HG03558 (cell line): ENCODE results near the gene COL23A1.
"Not testable (repeated sequence)": the region's sequence is repeated elsewhere in the genome, so short reads cannot be mapped to it uniquely, and the experiment has no call there.

Experiments
- ATAC-seq: cut with Tn5 transposase; IDR thresholded peaks from one replicate; pipeline ENCODE4 v1.9.1; 2021; ENCODE audit warnings: moderate number of reproducible peaks; ENCODE audit not compliant: unreplicated experiment; ENCODE audit errors: extremely low read depth

The COL23A1 gene

GRCh38 chr5:178486878-178487512 is 103.2 kb downstream of the COL23A1 start:
- ATAC-seq, result not testable (repeated sequence)

- no peak for ATAC-seq
Observed at GRCh38 chr5:178486239-178486641, 104.0 kb downstream of the COL23A1 start.

- no peak for ATAC-seq
Observed at GRCh38 chr5:178483620-178484019, 106.6 kb downstream of the COL23A1 start.

- ATAC-seq, result no peak
Observed at GRCh38 chr5:178479261-178479660, 110.9 kb downstream of the COL23A1 start.

GRCh38 chr5:178478370-178478769 is 111.8 kb downstream of the COL23A1 start:
- ATAC-seq, result no peak

GRCh38 chr5:178477802-178478201 is 112.4 kb downstream of the COL23A1 start:
- no peak for ATAC-seq

GRCh38 chr5:178476972-178477754 is 113.0 kb downstream of the COL23A1 start:
- no peak for ATAC-seq

GRCh38 chr5:178476531-178476930 is 113.7 kb downstream of the COL23A1 start:
- ATAC-seq, result no peak

- no peak for ATAC-seq
Observed at GRCh38 chr5:178475422-178475821, 114.8 kb downstream of the COL23A1 start.

- no peak for ATAC-seq
Observed at GRCh38 chr5:178474562-178475184, 115.5 kb downstream of the COL23A1 start.

- no peak for ATAC-seq
Observed at GRCh38 chr5:178473854-178474253, 116.3 kb downstream of the COL23A1 start.

- ATAC-seq, result no peak
Observed at GRCh38 chr5:178472138-178472537, 118.1 kb downstream of the COL23A1 start.

- ATAC-seq, result no peak
Observed at GRCh38 chr5:178471711-178472110, 118.5 kb downstream of the COL23A1 start.

- ATAC-seq, result no peak
Observed at GRCh38 chr5:178470760-178471025, 119.5 kb downstream of the COL23A1 start.

- ATAC-seq, result no peak
Observed at GRCh38 chr5:178469975-178470759, 120.0 kb downstream of the COL23A1 start.

- no peak for ATAC-seq
Observed at GRCh38 chr5:178469011-178469974, 120.9 kb downstream of the COL23A1 start.

GRCh38 chr5:178468196-178468685 is 122.0 kb downstream of the COL23A1 start:
- no peak for ATAC-seq

GRCh38 chr5:178467568-178468195 is 122.5 kb downstream of the COL23A1 start:
- no peak for ATAC-seq

- ATAC-seq, result no peak
Observed at GRCh38 chr5:178467205-178467567, 123.0 kb downstream of the COL23A1 start.
